Heart left ventricle (tissue), 13 donors: ENCODE measurements around the gene RELB.

ENCODE experiments used
- CTCF ChIP-seq, 12 donors: fragments of 200-600 bp; sonication (generic) in 4 of 12; IDR thresholded peaks; one replicate each; pipeline versions ENCODE4 v1.5.0 to v1.8.0; 2018 to 2022; ENCODE audit warnings: antibody characterized with exemption in 12 of 12, mild to moderate bottlenecking in 5 of 12
- POLR2A ChIP-seq, 2 donors: fragments of 450-650 bp; IDR thresholded peaks; one replicate each; pipeline ENCODE4 v1.6.1; 2017; ENCODE audit warnings: antibody characterized with exemption in 2 of 2, mild to moderate bottlenecking in 2 of 2, moderate library complexity in 2 of 2
- donor health status: ischemic (EF 13 %, LVEDD 7.1; RV severe dilation, severe dysfunction).
- donor health status: DM: no; HTN: yes; CAD: no.
- donor health status: DM: no; HTN: no; CAD: no.
- donor health status: ischemic (EF 25% LVEDD 6.9; RV normal size, moderate dysfunction).
- donor health status: ischemic (EF 25% LVEDD 5.7; RV mildly dilated, moderate dysfunction).
- donor health status: ischemic (EF 35%, LVEDD 5.7; RV mildly dilated, moderate dysfunction).
- donor health status: nonischemic (EF 11% LVEDD 7.7; RV severe dilation, severe dysfunction).
- donor health status: DM: yes; HTN: yes; CAD: no.
- donor health status: PGD.
- donor health status: ischemic (EF 29% LVEDD 5.4; RV normal size, mild dysfunction).
- donor health status: nonischemic (EF 23%, LVEDD 6.1; RV moderate dilation, normal function).

- TF ChIP-seq CTCF (IDR thresholded peaks at IDR 0.05): no peak
- no peak for TF ChIP-seq POLR2A (IDR thresholded peaks at IDR 0.05)
Observed at GRCh38 chr19:44986389-44986788, 14.9 kb upstream of the RELB start.
